ENCODE measurements around the gene POLN.

The POLN gene

DNA sequence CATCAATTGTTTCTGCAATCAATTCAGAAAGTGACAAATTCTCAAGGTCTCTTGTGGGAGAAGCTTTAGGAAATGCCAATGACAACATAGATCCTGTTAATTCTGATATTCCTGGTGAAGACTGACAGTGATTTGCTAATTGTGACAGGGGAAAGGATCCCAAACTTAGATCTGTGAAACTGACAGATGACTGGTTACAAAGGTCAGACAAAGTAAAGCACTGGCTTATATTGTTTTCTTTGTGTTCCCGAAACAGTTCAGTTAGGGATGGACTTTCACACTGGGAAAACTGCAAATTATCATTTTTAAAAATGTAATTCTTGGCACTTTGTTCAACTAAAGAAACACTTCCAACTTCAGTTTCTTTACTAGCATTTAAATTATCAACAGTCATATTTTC is 152.7 kb downstream of the POLN start:
- no peak for DNase-seq (ENCODE audit: low read depth in 1 of 2, low spot score in 1 of 2)

GRCh38 chr4:2087170-2087569 is 154.8 kb downstream of the POLN start:
- DNase-seq (ENCODE audit: low read depth in 1 of 2, low spot score in 1 of 2) = no peak

DNA sequence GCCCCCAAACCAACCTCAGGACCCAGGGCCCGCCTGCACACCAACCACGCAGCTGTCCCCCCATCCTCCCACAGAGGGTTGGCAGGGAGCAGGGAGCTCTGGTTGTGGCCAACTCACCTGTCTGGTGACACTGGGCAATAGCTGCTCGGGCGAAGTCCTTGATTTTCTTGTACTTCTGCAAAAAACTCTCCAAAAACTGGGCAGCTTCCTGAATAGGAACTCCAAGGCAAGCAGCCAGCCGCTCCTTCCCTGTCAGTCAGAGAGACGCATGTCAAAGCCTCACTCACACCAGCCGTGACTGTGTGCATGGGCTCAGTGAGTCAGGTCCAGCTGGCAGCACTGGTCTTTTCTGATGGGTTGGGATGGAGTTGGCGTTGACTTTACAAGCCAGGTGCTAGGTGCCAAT is 156.4 kb downstream of the POLN start:
- no peak for DNase-seq (ENCODE audit: low read depth in 1 of 2, low spot score in 1 of 2)

- no peak for DNase-seq (ENCODE audit: low read depth in 1 of 2, low spot score in 1 of 2)
Observed at GRCh38 chr4:2084316-2084715, 157.6 kb downstream of the POLN start.

DNA sequence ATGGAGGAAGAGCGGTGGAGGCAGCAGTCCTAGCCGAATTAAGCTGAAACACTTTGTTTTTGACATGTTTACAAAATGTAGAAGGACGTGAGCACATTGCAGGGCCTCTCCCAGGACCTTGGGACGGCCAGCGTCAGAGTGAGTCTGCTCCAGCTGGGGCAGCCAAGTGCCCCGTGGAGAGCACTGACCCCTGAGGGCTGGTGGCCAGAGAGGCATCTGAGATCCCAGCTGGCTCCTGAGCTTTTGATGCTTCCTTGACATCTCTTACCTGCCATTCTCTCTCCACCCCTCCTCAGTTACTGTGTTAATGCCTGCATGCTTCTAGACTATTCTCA is 158.1 kb downstream of the POLN start:
- no peak for DNase-seq (ENCODE audit: low read depth in 1 of 2, low spot score in 1 of 2)

- no peak for DNase-seq (ENCODE audit: low read depth in 1 of 2, low spot score in 1 of 2)
Observed at GRCh38 chr4:2083116-2083825, 158.7 kb downstream of the POLN start.

DNA sequence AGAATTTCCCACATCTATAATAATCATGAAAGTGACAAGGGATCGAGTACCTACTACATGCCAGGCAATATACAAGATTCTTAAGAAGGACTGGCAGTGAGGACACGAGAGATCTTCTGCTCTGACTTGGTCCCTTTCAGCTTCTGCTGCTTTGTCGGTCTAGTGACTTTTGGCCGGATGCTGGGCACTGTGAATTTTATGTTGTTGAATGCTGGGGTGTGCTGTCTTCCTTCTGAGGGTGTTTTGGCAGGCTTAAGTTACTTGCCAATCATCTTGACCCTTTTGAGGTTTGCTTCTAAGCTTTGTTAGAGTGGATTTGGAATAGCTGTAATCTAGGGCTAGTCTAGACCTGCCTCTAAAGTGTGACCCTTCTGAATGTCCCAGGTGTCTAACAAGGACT is 159.3 kb downstream of the POLN start:
- no peak for DNase-seq (ENCODE audit: low read depth in 1 of 2, low spot score in 1 of 2)

DNA sequence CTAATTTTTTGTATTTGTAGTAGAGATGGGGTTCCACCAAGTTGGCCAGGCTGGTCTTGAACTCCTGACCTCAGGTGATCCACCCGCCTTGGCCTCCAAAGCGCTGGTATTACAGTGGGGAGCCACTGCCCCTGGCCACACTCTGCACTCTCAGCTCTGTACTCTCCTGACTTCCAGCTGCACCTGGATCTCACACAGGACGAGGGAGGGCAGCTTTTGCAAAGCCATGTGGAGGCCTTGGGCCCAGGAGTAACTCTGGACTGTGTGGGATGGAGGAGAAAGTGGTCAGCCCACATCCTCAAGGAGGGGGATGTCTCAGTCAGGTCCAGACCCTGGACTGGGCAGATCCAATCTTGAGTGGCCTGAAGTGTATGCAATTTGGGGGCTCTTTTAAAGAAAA is 159.8 kb downstream of the POLN start:
- no peak for DNase-seq (ENCODE audit: low read depth in 1 of 2, low spot score in 1 of 2)

DNA sequence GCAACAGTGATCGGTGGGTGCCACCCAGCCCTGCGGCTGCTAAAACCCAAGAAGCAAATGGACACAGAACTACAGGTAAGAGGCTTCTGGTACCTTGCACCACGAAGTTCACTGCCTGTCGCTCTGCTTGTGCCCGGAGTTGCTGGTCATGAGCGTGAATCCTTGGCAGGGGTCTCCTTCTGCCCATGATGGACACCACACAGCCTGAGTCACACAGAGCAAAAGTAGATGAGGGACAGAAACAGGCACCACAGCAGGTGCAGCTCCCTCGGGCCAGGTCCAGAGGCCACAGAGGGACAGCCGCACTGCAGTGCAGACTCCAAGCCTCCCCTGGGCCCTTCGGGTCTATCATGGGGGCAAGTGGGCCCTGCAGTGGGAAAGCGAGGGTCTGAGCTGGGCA is 160.4 kb downstream of the POLN start:
- DNase-seq (ENCODE audit: low read depth in 1 of 2, low spot score in 1 of 2) = no peak

DNA sequence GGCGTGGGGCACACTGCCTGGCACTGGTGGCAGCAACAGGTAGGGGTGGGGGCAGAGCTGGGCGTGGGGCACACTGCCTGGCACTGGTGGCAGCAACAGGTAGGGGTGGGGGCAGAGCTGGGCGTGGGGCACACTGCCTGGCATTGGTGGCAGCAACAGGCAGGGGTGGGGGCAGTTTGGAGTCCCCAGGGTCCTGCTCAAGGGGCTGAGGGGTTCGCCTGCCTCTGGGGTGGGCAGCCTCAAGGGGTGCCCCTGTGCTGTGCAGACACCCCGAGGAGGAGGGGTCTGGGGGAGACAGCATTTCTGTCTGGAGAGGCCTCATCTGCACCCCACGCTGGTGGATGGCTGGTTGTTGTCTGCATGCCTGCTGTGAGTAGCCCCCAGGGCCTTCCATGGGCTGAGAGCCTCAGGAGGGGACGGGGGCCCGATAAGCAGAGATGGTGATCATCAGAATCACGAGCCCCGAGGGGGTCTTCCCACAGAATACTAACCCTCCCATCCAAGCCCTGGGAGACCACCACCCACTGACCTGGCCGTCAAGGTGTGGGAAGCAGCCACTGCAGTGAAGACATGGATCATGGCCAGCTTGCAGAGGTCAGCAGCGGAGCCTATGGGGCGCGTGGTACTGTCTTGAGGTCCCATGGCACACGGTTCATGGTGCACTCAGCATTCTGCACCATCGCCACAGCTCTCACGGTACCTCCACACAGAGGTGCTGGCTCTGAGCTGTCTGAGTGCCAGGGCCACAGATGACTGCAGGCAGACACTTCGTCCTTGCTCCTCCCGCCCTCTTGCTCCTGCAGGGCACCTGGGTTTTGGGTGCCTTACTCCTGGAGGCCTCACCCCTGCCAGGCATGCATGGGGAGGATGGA is 161.3 kb downstream of the POLN start:
- DNase-seq (ENCODE audit: low read depth in 1 of 2, low spot score in 1 of 2) = no peak

DNA sequence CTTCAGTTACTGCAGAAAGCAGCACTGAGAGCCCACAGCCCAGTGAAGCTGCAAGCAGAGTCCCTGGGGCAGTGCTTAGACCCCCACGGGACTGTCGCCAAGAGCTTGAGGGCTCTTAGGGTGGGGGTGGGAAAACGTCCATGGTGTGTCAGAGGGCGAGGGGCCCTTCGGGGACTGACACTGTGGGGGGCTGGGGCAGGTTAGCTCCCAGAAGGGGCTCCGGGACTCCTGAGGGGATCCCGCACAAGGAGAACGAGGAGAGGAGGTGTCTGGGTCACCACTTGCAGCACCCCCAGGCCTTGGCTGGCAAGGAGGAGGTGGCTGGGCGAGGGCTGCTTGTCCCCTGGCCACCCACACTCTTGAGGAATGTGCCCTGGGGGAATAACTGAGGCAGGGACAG is 162.0 kb downstream of the POLN start:
- no peak for DNase-seq (ENCODE audit: low read depth in 1 of 2, low spot score in 1 of 2)

- no peak for DNase-seq (ENCODE audit: low read depth in 1 of 2, low spot score in 1 of 2)
Observed at GRCh38 chr4:2079006-2079405, 162.9 kb downstream of the POLN start.

DNA sequence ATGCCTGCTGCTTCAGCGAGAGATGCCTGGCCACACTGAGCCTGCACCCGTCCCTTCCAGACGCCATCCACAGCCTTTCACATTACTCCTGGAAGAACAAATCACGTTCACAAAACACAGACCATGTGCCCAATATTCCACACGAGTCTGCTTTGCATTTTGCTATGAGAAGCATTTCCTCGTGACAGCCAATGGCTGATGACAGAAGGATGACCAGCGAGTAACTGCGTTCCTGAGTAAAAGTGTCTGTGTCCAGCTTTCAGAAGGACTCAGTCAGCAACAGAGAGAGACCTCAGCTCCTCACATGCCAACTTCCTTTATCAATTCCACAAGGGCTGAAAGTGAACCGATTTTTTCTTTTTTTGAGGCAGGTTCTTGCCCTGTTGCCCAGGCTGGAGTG is 163.3 kb downstream of the POLN start:
- no peak for DNase-seq (ENCODE audit: low read depth in 1 of 2, low spot score in 1 of 2)

DNA sequence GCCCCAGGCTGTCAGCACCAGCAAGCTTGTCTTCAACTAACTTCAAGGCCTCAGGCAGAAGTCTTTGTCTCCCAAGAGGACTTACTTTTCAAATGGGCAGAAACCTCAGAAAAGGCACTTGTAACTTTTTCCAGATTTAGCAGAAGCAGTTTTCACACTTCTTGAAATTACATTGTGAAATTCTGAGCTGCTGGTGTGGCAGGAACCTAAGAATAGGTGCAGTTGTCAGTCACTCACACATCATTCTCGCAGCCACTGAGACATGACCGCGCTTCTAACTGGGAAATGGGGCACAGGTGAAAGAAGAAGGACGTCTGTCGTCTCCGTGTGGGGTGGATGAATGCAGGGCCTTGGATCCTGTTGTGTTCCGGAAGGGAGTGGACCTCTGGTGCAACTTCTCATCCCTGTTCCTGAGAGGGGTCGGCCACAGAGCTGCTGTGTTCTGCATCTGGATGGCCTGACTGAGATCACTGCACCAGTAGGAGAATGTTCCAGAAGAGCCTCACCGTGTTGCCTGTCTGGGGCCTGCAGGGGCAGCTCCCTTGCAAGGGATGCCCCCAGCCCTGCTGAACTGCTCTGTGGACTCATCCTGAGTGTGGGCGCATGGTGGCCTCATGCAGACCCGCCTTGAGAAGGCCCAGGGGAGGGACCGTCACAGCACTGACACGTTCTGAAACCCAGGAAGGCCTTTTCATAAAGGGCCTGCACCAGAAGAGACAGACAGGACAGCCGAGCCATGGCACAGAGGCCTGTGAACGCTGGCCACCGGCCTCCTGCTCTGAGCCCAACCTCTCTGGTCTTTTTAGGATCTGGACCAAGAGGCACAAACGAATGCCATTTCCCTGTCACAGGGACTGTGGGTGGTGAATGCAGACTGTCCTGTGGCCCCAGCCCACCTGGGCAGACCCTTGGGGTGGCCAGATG is 164.1 kb downstream of the POLN start:
- no peak for DNase-seq (ENCODE audit: low read depth in 1 of 2, low spot score in 1 of 2)

DNA sequence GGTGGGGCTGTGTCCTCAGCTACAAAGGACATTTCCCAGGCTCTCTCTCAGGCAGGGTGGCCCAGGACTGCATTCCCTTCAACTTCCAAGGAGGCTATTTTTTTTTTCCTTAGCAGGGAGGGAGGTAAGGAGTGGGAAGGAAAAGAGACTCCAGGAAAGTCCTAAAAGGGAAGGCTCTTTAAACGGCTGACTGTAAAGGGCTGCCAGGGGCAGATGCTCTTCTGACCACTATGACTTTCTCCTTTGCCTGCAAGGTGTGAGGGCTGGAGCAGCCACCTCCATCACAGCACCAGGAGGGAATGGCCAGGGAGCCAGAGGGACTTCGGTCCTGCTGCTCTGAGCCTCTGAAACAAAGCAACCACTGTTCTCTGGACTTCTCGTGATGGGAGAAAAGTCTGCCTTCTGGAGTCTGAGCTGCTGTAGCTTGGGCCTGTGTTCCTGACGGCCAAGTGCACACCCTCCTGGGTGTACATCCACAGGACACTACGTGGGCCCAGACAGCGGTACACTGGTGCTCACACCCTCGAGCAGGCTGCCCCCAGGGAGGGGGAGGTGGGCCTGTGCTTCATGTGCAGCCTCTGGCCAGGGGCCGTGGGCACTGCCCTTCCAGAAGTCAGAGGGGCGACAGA is 164.9 kb downstream of the POLN start:
- no peak for DNase-seq (ENCODE audit: low read depth in 1 of 2, low spot score in 1 of 2)

GRCh38 chr4:2075987-2076907 is 165.7 kb downstream of the POLN start:
- no peak for DNase-seq (ENCODE audit: low read depth in 1 of 2, low spot score in 1 of 2)

DNA sequence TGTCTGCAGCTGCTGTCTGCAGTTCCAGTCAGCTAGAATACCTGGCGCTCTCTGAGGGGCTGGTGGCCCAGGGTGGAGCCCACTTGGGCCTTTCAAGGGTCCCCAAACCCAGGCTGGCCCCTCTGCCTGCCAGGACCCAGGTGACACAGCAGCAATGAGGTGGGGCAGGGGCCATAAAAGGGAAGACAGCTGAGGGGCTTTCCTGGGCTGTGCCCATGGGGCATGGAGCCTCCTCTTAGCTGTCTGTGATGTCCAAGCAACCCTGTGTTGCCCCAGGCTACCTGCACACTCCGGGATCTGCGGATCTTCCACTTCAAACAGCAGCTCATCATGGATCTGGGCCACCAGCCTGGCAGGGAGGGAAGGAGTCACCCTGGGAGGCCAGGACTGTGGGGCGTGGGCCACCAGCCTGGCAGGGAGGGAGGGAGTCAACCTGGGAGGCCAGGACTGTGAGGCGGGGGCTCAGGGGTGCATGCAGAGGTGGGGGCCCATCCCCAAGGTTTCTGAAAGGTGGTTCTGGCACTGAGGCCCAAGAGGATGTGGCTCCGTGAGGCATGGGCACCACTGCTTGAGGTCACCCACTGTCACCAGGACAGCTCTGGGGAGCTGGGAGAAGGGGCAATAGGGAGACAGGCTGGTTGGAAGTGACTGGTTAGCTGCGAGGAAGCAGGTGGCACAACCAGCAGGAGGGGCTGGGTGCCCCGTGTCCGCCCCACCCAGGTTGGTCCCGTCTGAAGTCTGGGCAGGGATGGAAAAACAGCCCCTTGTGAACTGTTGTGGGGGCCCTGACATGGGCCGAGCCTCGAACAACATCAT is 166.5 kb downstream of the POLN start:
- DNase-seq (ENCODE audit: low read depth in 1 of 2, low spot score in 1 of 2) = no peak

DNA sequence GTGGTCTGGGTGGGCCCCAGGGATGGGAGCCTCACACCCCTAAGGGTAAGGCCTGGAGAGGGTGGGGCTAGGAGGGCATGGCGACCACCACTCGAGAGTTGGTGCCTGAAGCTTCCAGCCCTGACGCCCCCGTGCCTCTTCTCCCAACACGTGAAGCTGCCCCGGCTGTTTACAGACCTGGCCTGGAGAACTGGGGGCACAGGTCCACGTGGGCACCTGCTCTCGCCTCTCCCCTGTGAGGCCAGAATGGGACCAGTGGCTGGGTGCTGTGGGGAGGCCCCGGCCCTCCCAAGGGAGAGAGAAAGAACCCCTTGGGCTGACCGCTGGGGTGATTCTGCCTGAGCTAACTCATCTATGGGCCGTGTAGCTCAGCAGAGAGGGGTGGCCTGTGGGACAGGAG is 167.3 kb downstream of the POLN start:
- no peak for DNase-seq (ENCODE audit: low read depth in 1 of 2, low spot score in 1 of 2)

GRCh38 chr4:2073808-2074481 is 168.0 kb downstream of the POLN start:
- no peak for DNase-seq (ENCODE audit: low read depth in 1 of 2, low spot score in 1 of 2)
